GM21390 (cell line): ENCODE results near the gene TMUB1.

ENCODE experiments used
- ATAC-seq: cut with Tn5 transposase; IDR thresholded peaks from one replicate; pipeline ENCODE4 v1.9.1; 2021; ENCODE audit not compliant: unreplicated experiment

TMUB1 gene

GRCh38 chr7:151035026-151035717 lies 48.1 kb downstream of the TMUB1 start:
- ATAC-seq = no peak

- no peak for ATAC-seq
Measured at GRCh38 chr7:151034312-151035025, 48.8 kb downstream of the TMUB1 start.

- no peak for ATAC-seq
Measured at GRCh38 chr7:151033864-151034249, 49.4 kb downstream of the TMUB1 start.

GRCh38 chr7:151032936-151033863 lies 50.1 kb downstream of the TMUB1 start:
- ATAC-seq = no peak
